Right lobe of liver (tissue), 6 donors: Measurements from ENCODE around the gene RMRP. TPM values are rescaled to one million over a fixed set of nuclear protein-coding genes. Genes with fewer than 3 reads are reported as not detected.

Experiments used
- ATAC-seq, 4 donors: fragments of 200-7000 bp; cut with Tn5 transposase; one replicate each; pipeline ENCODE4 v1.9.1; 2020; ENCODE audit warnings: mild to moderate bottlenecking in 4 of 4, moderate library complexity in 4 of 4
- DNase-seq, 3 donors: peaks; one replicate each; pipeline ENCODE4 v3.0.0-alpha.2; 2020
- H3K27ac ChIP-seq, 3 donors: fragments of 200-600 bp; one replicate each; pipeline ENCODE4 v1.8.0; 2022
- H3K27me3 ChIP-seq, 2 donors: fragments of 200-600 bp; one replicate each; pipeline ENCODE4 v1.8.0; 2022
- H3K36me3 ChIP-seq, 4 donors: fragments of 200-600 bp; sonication (generic) in 1 of 4; one replicate each; pipeline versions ENCODE4 v1.5.1 to v1.8.0; 2017 to 2022; ENCODE audit warnings: control low read depth in 1 of 4
- H3K4me1 ChIP-seq, 4 donors: fragments of 200-600 bp; sonication (generic) in 1 of 4; one replicate each; pipeline versions ENCODE4 v1.5.1 to v1.8.0; 2017 to 2022; ENCODE audit warnings: control low read depth in 1 of 4
- H3K4me3 ChIP-seq, 3 donors: fragments of 200-600 bp; one replicate each; pipeline ENCODE4 v1.8.0; 2022
- H3K9me3 ChIP-seq, 4 donors: fragments of 200-600 bp; sonication (generic) in 1 of 4; one replicate each; pipeline versions ENCODE4 v1.5.1 to v1.8.0; 2017 to 2022; ENCODE audit warnings: control low read depth in 1 of 4
- POLR2A ChIP-seq: fragments of 450-650 bp; IDR thresholded peaks from one replicate; pipeline ENCODE4 v1.6.1; 2017; ENCODE audit warnings: antibody characterized with exemption, mild to moderate bottlenecking
- WGBS: methylation state at CpG from one replicate; pipeline ENCODE4 v1.1.6; 2018; ENCODE audit warnings: low coverage, low lambda C conversion rate; ENCODE audit not compliant: insufficient coverage; ENCODE audit errors: missing lambda C conversion rate; 5-methylcytosine and 5-hydroxymethylcytosine counted together
- intact Hi-C, 2 donors: fragments of 100-400 bp; cut with DNase I; formaldehyde crosslinking; loops; one replicate each; pipeline versions ENCODE4 v1.11.2 to v1.14.1; 2022
- total RNA-seq, 6 experiments: library from RNA; depleted of rRNA in 2 of 6; stranded (reverse); fragments of >200 nt in 2 of 6; fragmentation: NEBNext Ultra II Directional in 3 of 6; extraction: Animal tissue kit (Norgen Biotek cat#: 25700) in 3 of 6; gene quantifications; one replicate each; pipeline versions ENCODE4 v1.1.0 to v1.2.4, GENCODE V29; 2016 to 2023
- TF ChIP-seq, protein P1 (sequence below), 4 donors: fragments of 200-600 bp in 3 of 4; fragments of 450-650 bp in 1 of 4; IDR thresholded peaks; one replicate each; pipeline versions ENCODE4 v1.5.1 to v1.8.0; 2016 to 2022; ENCODE audit warnings: antibody characterized with exemption in 4 of 4, mild to moderate bottlenecking in 2 of 4
- donor health status: DM: no; HTN: yes; CAD: no.
- donor health status: DM: no; HTN: no; CAD: no.
- donor health status: DM: no; HTN: no; CAD: no.
- donor health status: DM: no; HTN: yes; CAD: no.
- donor health status: DM: no; HTN: yes; CAD: no.

RMRP gene
- total RNA-seq, 6 experiments from 2014 or later = 1,534 to 17,791 (median 6,650) TPM

DNA sequence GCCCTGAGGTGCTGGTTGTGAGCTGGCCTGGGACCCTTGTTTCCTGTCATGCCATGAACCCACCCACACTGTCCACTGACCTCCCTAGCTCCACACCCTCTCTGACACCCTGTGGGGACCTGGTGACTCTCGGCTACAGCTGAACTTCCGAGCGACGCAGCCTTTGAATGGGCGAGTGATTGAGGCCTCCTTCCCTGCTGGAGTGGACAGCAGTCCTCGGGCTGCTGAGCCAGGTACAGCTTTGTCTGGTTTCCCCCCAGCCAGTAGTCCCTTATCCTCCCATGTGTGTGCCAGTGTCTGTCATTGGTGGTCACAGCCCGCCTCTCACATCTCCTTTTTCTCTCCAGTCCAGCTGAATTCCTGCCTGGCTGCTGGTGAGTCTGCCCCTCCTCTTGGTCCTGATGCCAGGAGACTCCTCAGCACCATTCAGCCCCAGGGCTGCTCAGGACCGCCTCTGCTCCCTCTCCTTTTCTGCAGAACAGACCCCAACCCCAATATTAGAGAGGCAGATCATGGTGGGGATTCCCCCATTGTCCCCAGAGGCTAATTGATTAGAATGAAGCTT lies 22.0 kb upstream of the RMRP start:
- no peak for TF ChIP-seq POLR2A
- TF ChIP-seq, protein P1, sequence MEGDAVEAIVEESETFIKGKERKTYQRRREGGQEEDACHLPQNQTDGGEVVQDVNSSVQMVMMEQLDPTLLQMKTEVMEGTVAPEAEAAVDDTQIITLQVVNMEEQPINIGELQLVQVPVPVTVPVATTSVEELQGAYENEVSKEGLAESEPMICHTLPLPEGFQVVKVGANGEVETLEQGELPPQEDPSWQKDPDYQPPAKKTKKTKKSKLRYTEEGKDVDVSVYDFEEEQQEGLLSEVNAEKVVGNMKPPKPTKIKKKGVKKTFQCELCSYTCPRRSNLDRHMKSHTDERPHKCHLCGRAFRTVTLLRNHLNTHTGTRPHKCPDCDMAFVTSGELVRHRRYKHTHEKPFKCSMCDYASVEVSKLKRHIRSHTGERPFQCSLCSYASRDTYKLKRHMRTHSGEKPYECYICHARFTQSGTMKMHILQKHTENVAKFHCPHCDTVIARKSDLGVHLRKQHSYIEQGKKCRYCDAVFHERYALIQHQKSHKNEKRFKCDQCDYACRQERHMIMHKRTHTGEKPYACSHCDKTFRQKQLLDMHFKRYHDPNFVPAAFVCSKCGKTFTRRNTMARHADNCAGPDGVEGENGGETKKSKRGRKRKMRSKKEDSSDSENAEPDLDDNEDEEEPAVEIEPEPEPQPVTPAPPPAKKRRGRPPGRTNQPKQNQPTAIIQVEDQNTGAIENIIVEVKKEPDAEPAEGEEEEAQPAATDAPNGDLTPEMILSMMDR (IDR thresholded peaks at IDR 0.05) = no peak
- no peak overlapping the region for H3K27ac ChIP-seq
- no peaks in the 10 kb centered on the region for H3K9me3 ChIP-seq
- 73% methylated on average over 2 of the region's 8 CpGs for WGBS
- DNase-seq = peak in 1 of 3 donors; percentile 7
- intact Hi-C loops = no loop called here
- H3K4me1 ChIP-seq = peaks cover 0 to 6% (median 0%) of the 10 kb centered on the region in 4 donors
- H3K36me3 ChIP-seq = no peaks in the 10 kb centered on the region
- H3K27me3 ChIP-seq = peaks cover 0 to 9% of the 10 kb centered on the region in 2 donors
- no peak for ATAC-seq
- H3K4me3 ChIP-seq = no peak overlapping the region

DNA sequence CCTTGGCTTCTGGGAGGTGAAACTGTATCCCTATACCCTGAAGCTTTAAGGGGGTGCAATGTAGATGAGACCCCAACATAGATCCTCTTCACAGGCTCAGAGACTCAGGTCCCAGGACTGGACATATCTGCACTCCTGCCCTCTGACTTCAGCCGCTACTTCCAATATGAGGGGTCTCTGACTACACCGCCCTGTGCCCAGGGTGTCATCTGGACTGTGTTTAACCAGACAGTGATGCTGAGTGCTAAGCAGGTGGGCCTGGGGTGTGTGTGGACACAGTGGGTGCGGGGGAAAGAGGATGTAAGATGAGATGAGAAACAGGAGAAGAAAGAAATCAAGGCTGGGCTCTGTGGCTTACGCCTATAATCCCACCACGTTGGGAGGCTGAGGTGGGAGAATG lies 21.3 kb upstream of the RMRP start:
- Histone ChIP-seq H3K27me3 (peaks cover 0 to 9% of the 10 kb centered on the region in 2 donors), H3K4me3 (no peak overlapping the region), H3K27ac (no peak overlapping the region), H3K4me1 (peaks cover 0 to 6% (median 0%) of the 10 kb centered on the region in 4 donors), H3K36me3 (no peaks in the 10 kb centered on the region), H3K9me3 (no peaks in the 10 kb centered on the region)
- intact Hi-C loops = no loop called here
- no peak for ATAC-seq
- TF ChIP-seq, protein P1 (IDR thresholded peaks at IDR 0.05) = no peak
- TF ChIP-seq POLR2A = no peak
- no peak for DNase-seq
- 83% methylated on average over 4 of the region's 5 CpGs for whole genome bisulfite sequencing

DNA sequence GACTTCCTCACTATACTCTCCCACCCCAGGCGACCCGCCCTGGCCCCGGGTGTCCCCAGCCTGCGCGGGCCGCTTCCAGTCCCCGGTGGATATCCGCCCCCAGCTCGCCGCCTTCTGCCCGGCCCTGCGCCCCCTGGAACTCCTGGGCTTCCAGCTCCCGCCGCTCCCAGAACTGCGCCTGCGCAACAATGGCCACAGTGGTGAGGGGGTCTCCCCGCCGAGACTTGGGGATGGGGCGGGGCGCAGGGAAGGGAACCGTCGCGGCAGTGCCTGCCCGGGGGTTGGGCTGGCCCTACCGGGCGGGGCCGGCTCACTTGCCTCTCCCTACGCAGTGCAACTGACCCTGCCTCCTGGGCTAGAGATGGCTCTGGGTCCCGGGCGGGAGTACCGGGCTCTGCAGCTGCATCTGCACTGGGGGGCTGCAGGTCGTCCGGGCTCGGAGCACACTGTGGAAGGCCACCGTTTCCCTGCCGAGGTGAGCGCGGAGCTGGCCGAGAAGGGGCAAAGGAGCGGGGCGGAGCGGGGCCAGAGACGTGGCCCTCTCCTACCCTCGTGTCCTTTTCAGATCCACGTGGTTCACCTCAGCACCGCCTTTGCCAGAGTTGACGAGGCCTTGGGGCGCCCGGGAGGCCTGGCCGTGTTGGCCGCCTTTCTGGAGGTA lies 18.0 kb upstream of the RMRP start:
- Histone ChIP-seq H3K36me3 (no peaks in the 10 kb centered on the region), H3K27ac (no peak overlapping the region), H3K4me1 (peaks cover 0 to 6% (median 0%) of the 10 kb centered on the region in 4 donors), H3K27me3 (peaks cover 0 to 9% of the 10 kb centered on the region in 2 donors), H3K9me3 (no peaks in the 10 kb centered on the region), H3K4me3 (peak overlapping the region; percentile 38)
- ATAC-seq (peak; percentile 57 to 72 (median 64)), DNase-seq (peak in 1 of 3 donors; percentile 56)
- intact Hi-C loops = no loop called here
- WGBS = 9% methylated on average over 16 of the region's 51 CpGs
- TF ChIP-seq, protein P1 (IDR thresholded peaks at IDR 0.05) = no peak
- TF ChIP-seq POLR2A = no peak

DNA sequence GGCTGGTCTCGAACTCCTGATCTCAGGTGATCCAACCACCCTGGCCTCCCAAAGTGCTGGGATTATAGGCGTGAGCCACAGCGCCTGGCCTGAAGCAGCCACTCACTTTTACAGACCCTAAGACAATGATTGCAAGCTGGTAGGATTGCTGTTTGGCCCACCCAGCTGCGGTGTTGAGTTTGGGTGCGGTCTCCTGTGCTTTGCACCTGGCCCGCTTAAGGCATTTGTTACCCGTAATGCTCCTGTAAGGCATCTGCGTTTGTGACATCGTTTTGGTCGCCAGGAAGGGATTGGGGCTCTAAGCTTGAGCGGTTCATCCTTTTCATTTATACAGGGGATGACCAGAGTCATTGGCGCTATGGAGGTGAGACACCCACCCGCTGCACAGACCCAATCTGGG lies 17.4 kb upstream of the RMRP start:
- peak in 1 of 3 donors; percentile 4 for DNase-seq
- H3K27ac ChIP-seq = no peak overlapping the region

DNA sequence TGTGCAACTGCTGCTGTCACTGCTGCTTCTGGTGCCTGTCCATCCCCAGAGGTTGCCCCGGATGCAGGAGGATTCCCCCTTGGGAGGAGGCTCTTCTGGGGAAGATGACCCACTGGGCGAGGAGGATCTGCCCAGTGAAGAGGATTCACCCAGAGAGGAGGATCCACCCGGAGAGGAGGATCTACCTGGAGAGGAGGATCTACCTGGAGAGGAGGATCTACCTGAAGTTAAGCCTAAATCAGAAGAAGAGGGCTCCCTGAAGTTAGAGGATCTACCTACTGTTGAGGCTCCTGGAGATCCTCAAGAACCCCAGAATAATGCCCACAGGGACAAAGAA lies 16.2 kb upstream of the RMRP start:
- WGBS = no CpG with 5 or more reads among the region's 3 CpGs
- peaks cover 0 to 14% (median 4%) of the 10 kb centered on the region in 4 donors for H3K4me1 ChIP-seq

More for the DNA sequence above, 17.4 kb upstream of the RMRP start:
- Histone ChIP-seq H3K9me3 (no peaks in the 10 kb centered on the region), H3K27me3 (peaks cover 0 to 9% of the 10 kb centered on the region in 2 donors), H3K36me3 (no peaks in the 10 kb centered on the region), H3K4me3 (peak overlapping the region in 2 of 3 donors; percentile 38), H3K4me1 (peaks cover 0 to 6% (median 0%) of the 10 kb centered on the region in 4 donors)
- no peak for ATAC-seq
- 31% methylated on average over 8 of the region's 13 CpGs for WGBS
- no peak for TF ChIP-seq POLR2A
- intact Hi-C loops = no loop called here

More for the DNA sequence above, 16.2 kb upstream of the RMRP start:
- ATAC-seq (no peak), DNase-seq (no peak)
- Histone ChIP-seq H3K27ac (no peak overlapping the region), H3K27me3 (peaks cover 0 to 9% of the 10 kb centered on the region in 2 donors), H3K9me3 (no peaks in the 10 kb centered on the region), H3K36me3 (no peaks in the 10 kb centered on the region), H3K4me3 (no peak overlapping the region)
- intact Hi-C loops = no loop called here
- TF ChIP-seq POLR2A = no peak
- TF ChIP-seq, protein P1 (IDR thresholded peaks at IDR 0.05) = no peak
